ENCODE measurements around the gene SDF2. TPM values are rescaled to one million over a fixed set of nuclear protein-coding genes. Genes with fewer than 3 reads are reported as not detected.

The SDF2 gene
- total and polyA plus RNA-seq, 9 of the 15 experiments (the other 6 are each of a cell fraction or from before 2014, with no cell fraction given) = 41.2 to 132 (median 65.6) TPM

- TF ChIP-seq ATF1 (CRISPR knock-in tag; IDR thresholded peaks at IDR 0.05) (no peak), ATF1 (tag; IDR thresholded peaks at IDR 0.05) (peak; percentile 86), NR4A1 (CRISPR knock-in tag; IDR thresholded peaks at IDR 0.05) (no peak), NR4A1 (tag; IDR thresholded peaks at IDR 0.05) (peak; percentile 89), NRF1 (conservative IDR thresholded peaks at IDR 0.05 in 1 of 2, IDR thresholded peaks at IDR 0.05 in 1 of 2) (peak; percentile 21 to 36; a peak in 2 of 4 replicates), ZNF77 (CRISPR knock-in tag; IDR thresholded peaks at IDR 0.05) (no peak), PTRF (tag; IDR thresholded peaks at IDR 0.05) (peak; percentile 68; the same call in 1 of the 2 replicates), EHMT2 (IDR thresholded peaks at IDR 0.05) (peak; percentile 32; the same call in 1 of the 2 replicates), NFXL1 (CRISPR knock-in tag; IDR thresholded peaks at IDR 0.05) (peak; percentile 50; the same call in 1 of the 2 replicates), ZNF232 (CRISPR knock-in tag; IDR thresholded peaks at IDR 0.05) (no peak), TCFL5 (CRISPR knock-in tag; conservative IDR thresholded peaks at IDR 0.05) (0 out of 2 replicates have a peak, but pooled peaks have one; percentile 14), KDM1A (IDR thresholded peaks at IDR 0.05) (peak; percentile 73 to 79; a peak in 3 of 4 replicates), CEBPG (CRISPR knock-in tag; IDR thresholded peaks at IDR 0.05) (peak; percentile 80), CEBPG (tag; conservative IDR thresholded peaks at IDR 0.05 in 1 of 2, IDR thresholded peaks at IDR 0.05 in 1 of 2) (peak; percentile 69 to 93), ZKSCAN8 (CRISPR knock-in tag; IDR thresholded peaks at IDR 0.05) (peak; percentile 61; the same call in 1 of the 2 replicates), ELF4 (CRISPR knock-in tag; IDR thresholded peaks at IDR 0.05) (0 out of 2 replicates have a peak, but pooled peaks have one; percentile 38), DPF2 (IDR thresholded peaks at IDR 0.05) (peak; percentile 59; the same call in 1 of the 2 replicates), POLR2H (tag; IDR thresholded peaks at IDR 0.05; ENCODE audit: low read depth) (peak; percentile 80), BRD9 (IDR thresholded peaks at IDR 0.05; ENCODE audit: low read depth, partially characterized antibody) (peak; percentile 62), EGR1 (conservative IDR thresholded peaks at IDR 0.05) (no peak), NR2F6 (CRISPR knock-in tag; IDR thresholded peaks at IDR 0.05) (no peak), IFI16 (CRISPR knock-in tag; IDR thresholded peaks at IDR 0.05) (no peak), POLR2A (conservative IDR thresholded peaks at IDR 0.05) (peak; percentile 38; the same call in 1 of the 2 replicates), ZBTB34 (CRISPR knock-in tag; IDR thresholded peaks at IDR 0.05) (peak; percentile 26; the same call in 1 of the 2 replicates), ZNF76 (CRISPR knock-in tag; IDR thresholded peaks at IDR 0.05; ENCODE audit: borderline replicate concordance) (peak; percentile 79; the same call in 1 of the 2 replicates)
- TF ChIP-seq, protein P1, sequence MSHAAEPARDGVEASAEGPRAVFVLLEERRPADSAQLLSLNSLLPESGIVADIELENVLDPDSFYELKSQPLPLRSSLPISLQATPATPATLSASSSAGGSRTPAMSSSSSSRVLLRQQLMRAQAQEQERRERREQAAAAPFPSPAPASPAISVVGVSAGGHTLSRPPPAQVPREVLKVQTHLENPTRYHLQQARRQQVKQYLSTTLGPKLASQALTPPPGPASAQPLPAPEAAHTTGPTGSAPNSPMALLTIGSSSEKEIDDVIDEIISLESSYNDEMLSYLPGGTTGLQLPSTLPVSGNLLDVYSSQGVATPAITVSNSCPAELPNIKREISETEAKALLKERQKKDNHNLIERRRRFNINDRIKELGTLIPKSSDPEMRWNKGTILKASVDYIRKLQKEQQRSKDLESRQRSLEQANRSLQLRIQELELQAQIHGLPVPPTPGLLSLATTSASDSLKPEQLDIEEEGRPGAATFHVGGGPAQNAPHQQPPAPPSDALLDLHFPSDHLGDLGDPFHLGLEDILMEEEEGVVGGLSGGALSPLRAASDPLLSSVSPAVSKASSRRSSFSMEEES (CRISPR knock-in tag; IDR thresholded peaks at IDR 0.05) = no peak
- TF ChIP-seq, protein P2, sequence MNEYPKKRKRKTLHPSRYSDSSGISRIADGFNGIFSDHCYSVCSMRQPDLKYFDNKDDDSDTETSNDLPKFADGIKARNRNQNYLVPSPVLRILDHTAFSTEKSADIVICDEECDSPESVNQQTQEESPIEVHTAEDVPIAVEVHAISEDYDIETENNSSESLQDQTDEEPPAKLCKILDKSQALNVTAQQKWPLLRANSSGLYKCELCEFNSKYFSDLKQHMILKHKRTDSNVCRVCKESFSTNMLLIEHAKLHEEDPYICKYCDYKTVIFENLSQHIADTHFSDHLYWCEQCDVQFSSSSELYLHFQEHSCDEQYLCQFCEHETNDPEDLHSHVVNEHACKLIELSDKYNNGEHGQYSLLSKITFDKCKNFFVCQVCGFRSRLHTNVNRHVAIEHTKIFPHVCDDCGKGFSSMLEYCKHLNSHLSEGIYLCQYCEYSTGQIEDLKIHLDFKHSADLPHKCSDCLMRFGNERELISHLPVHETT (CRISPR knock-in tag; conservative IDR thresholded peaks at IDR 0.05 in 1 of 2, IDR thresholded peaks at IDR 0.05 in 1 of 2) = peak in 1 of 2 experiments; percentile 71; a peak in 2 of 4 replicates
Observed at GRCh38 chr17:28646039-28646754, 15.5 kb downstream of the SDF2 start (continued).
